ENCODE data around the gene PI3.

PI3 gene

GRCh38 chr20:45189861-45190260 is 15.2 kb downstream of the PI3 start:
- TF ChIP-seq OSR1 (CRISPR knock-in tag; IDR thresholded peaks at IDR 0.05), result no peak
- TF ChIP-seq ZC3H10 (CRISPR knock-in tag; IDR thresholded peaks at IDR 0.05), result no peak
- no peak for TF ChIP-seq PPARA (CRISPR knock-in tag; IDR thresholded peaks at IDR 0.05; ENCODE audit: borderline replicate concordance)
- no peak for TF ChIP-seq PATZ1 (CRISPR knock-in tag; IDR thresholded peaks at IDR 0.05; ENCODE audit: borderline replicate concordance)
- TF ChIP-seq, protein P1, sequence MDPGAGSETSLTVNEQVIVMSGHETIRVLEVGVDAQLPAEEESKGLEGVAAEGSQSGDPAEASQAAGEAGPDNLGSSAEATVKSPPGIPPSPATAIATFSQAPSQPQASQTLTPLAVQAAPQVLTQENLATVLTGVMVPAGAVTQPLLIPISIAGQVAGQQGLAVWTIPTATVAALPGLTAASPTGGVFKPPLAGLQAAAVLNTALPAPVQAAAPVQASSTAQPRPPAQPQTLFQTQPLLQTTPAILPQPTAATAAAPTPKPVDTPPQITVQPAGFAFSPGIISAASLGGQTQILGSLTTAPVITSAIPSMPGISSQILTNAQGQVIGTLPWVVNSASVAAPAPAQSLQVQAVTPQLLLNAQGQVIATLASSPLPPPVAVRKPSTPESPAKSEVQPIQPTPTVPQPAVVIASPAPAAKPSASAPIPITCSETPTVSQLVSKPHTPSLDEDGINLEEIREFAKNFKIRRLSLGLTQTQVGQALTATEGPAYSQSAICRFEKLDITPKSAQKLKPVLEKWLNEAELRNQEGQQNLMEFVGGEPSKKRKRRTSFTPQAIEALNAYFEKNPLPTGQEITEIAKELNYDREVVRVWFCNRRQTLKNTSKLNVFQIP (CRISPR knock-in tag; IDR thresholded peaks at IDR 0.05; ENCODE audit: borderline replicate concordance, low read depth), result no peak
- no peak for ATAC-seq

GRCh38 chr20:45191926-45192325 is 17.2 kb downstream of the PI3 start:
- TF ChIP-seq ESRRG (CRISPR knock-in tag; IDR thresholded peaks at IDR 0.05), result no peak

GRCh38 chr20:45193331-45193730 is 18.6 kb downstream of the PI3 start:
- ATAC-seq, result no peak
- TF ChIP-seq TOX (CRISPR knock-in tag; IDR thresholded peaks at IDR 0.05; ENCODE audit: borderline replicate concordance), result no peak
- TF ChIP-seq ZFP3 (CRISPR knock-in tag; IDR thresholded peaks at IDR 0.05), result no peak

More at GRCh38 chr20:45191926-45192325, 17.2 kb downstream of the PI3 start:
- no peak for ATAC-seq

- ATAC-seq, result no peak
- no peak for TF ChIP-seq TSHZ2 (CRISPR knock-in tag; IDR thresholded peaks at IDR 0.05)
- TF ChIP-seq SNAI2 (CRISPR knock-in tag; IDR thresholded peaks at IDR 0.05), result no peak
- no peak for TF ChIP-seq TCF4 (CRISPR knock-in tag; IDR thresholded peaks at IDR 0.05; ENCODE audit: borderline replicate concordance)
- TF ChIP-seq ZNF8 (CRISPR knock-in tag; IDR thresholded peaks at IDR 0.05), result no peak
- TF ChIP-seq ISL1 (CRISPR knock-in tag; IDR thresholded peaks at IDR 0.05), result no peak
- no peak for TF ChIP-seq CSDC2 (CRISPR knock-in tag; IDR thresholded peaks at IDR 0.05)
- TF ChIP-seq ZNF565 (CRISPR knock-in tag; conservative IDR thresholded peaks at IDR 0.05; ENCODE audit: low read depth), result no peak
- no peak for TF ChIP-seq ZFP3 (CRISPR knock-in tag; IDR thresholded peaks at IDR 0.05)
- TF ChIP-seq, protein P2, sequence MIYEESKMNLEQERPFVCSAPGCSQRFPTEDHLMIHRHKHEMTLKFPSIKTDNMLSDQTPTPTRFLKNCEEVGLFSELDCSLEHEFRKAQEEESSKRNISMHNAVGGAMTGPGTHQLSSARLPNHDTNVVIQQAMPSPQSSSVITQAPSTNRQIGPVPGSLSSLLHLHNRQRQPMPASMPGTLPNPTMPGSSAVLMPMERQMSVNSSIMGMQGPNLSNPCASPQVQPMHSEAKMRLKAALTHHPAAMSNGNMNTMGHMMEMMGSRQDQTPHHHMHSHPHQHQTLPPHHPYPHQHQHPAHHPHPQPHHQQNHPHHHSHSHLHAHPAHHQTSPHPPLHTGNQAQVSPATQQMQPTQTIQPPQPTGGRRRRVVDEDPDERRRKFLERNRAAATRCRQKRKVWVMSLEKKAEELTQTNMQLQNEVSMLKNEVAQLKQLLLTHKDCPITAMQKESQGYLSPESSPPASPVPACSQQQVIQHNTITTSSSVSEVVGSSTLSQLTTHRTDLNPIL (CRISPR knock-in tag; IDR thresholded peaks at IDR 0.05; ENCODE audit: low read depth), result no peak
- no peak for TF ChIP-seq ARNTL (CRISPR knock-in tag; IDR thresholded peaks at IDR 0.05; ENCODE audit: borderline replicate concordance, low read depth)
- no peak for TF ChIP-seq RARB (CRISPR knock-in tag; IDR thresholded peaks at IDR 0.05)
- TF ChIP-seq PPARA (CRISPR knock-in tag; IDR thresholded peaks at IDR 0.05; ENCODE audit: borderline replicate concordance), result no peak
- TF ChIP-seq GLIS3 (CRISPR knock-in tag; IDR thresholded peaks at IDR 0.05), result no peak
- TF ChIP-seq, protein P1 (CRISPR knock-in tag; IDR thresholded peaks at IDR 0.05; ENCODE audit: borderline replicate concordance, low read depth), result no peak
- no peak for TF ChIP-seq ZFP30 (CRISPR knock-in tag; IDR thresholded peaks at IDR 0.05)
- no peak for TF ChIP-seq ZNF70 (CRISPR knock-in tag; IDR thresholded peaks at IDR 0.05)
- TF ChIP-seq OSR1 (CRISPR knock-in tag; IDR thresholded peaks at IDR 0.05), result no peak
- TF ChIP-seq PATZ1 (CRISPR knock-in tag; IDR thresholded peaks at IDR 0.05; ENCODE audit: borderline replicate concordance), result no peak
Measured at GRCh38 chr20:45206725-45207124, 32.0 kb downstream of the PI3 start, which contains the start of gene SEMG1. Gene SEMG1, plus strand, starts transcription at chr20:45207033. Its CDS starts 21 bp downstream, at chr20:45207054.

Data from SK-N-SH treated with all-trans-retinoic acid at 6 μM for 48 hours (cell line).